Mesenchymal stem cell (in vitro differentiated cells and primary cell): ENCODE results near the gene UCN3.
"Not testable (repeated sequence)": the region's sequence is repeated elsewhere in the genome, so short reads cannot be mapped to it uniquely, and the experiment has no call there.

Experiments used
- DNase-seq: peaks from one replicate; pipeline ENCODE4 v3.0.0-alpha.2; 2013
- H2AFZ ChIP-seq: one replicate; pipeline ENCODE4 v1.6.1; 2013; ENCODE audit warnings: low read depth, mild to moderate bottlenecking, control low read depth, inconsistent platforms, low read length, moderate library complexity
- H2AK5ac ChIP-seq: 2 replicates; pipeline ENCODE4 v1.6.1; 2013; ENCODE audit warnings: low read length, moderate library complexity, mild to moderate bottlenecking, inconsistent platforms; ENCODE audit not compliant: severe bottlenecking
- H2BK120ac ChIP-seq: one replicate; pipeline ENCODE4 v1.6.1; 2013; ENCODE audit warnings: low read depth, mild to moderate bottlenecking, inconsistent platforms, low read length, moderate library complexity
- H2BK12ac ChIP-seq, 2 experiments: one replicate each; pipeline ENCODE4 v1.6.1; 2013; ENCODE audit warnings: inconsistent platforms in 2 of 2, low read length in 2 of 2, mild to moderate bottlenecking in 2 of 2, moderate library complexity in 2 of 2, control low read depth in 1 of 2
- H2BK15ac ChIP-seq: one replicate; pipeline ENCODE4 v1.6.1; 2013; ENCODE audit warnings: mild to moderate bottlenecking, low read depth, inconsistent platforms; ENCODE audit not compliant: poor library complexity, severe bottlenecking
- H2BK5ac ChIP-seq: 2 replicates; pipeline ENCODE4 v1.6.1; 2013; ENCODE audit warnings: low read depth, mild to moderate bottlenecking, low read length, control low read depth, inconsistent platforms; ENCODE audit not compliant: poor library complexity, severe bottlenecking
- H3K14ac ChIP-seq, 2 experiments: one replicate each; pipeline ENCODE4 v1.6.1; 2013; ENCODE audit warnings: inconsistent platforms in 2 of 2, low read length in 2 of 2, control low read depth in 1 of 2, mild to moderate bottlenecking in 1 of 2, moderate library complexity in 1 of 2
- H3K18ac ChIP-seq, 2 experiments: one replicate each; pipeline ENCODE4 v1.6.1; 2013; ENCODE audit warnings: inconsistent platforms in 2 of 2, low read length in 2 of 2, control low read depth in 1 of 2, low read depth in 1 of 2, mild to moderate bottlenecking in 1 of 2
- H3K23ac ChIP-seq, 2 experiments: one replicate each; pipeline ENCODE4 v1.6.1; 2013; ENCODE audit warnings: inconsistent platforms in 2 of 2, low read length in 2 of 2, mild to moderate bottlenecking in 2 of 2, moderate library complexity in 2 of 2, control low read depth in 1 of 2
- H3K27ac ChIP-seq: 2 replicates; pipeline ENCODE4 v1.5.1; 2013; ENCODE audit warnings: mild to moderate bottlenecking, moderate library complexity, low read length, control low read depth, inconsistent platforms; ENCODE audit not compliant: poor library complexity, severe bottlenecking
- H3K27me3 ChIP-seq, 2 experiments: 2 replicates each; pipeline versions ENCODE4 v1.6.1 to v1.7.0; 2013; ENCODE audit warnings: low read length in 2 of 2, mild to moderate bottlenecking in 2 of 2, moderate library complexity in 2 of 2, control low read depth in 1 of 2, inconsistent platforms in 1 of 2; ENCODE audit not compliant: control insufficient read depth in 1 of 2, insufficient read depth in 1 of 2
- H3K36me3 ChIP-seq, 2 experiments: 2 replicates each; pipeline versions ENCODE4 v1.6.1 to v1.7.0; 2013; ENCODE audit warnings: low read length in 2 of 2, control low read depth in 1 of 2, inconsistent platforms in 1 of 2, low read depth in 1 of 2, mild to moderate bottlenecking in 1 of 2; ENCODE audit not compliant: insufficient read depth in 2 of 2, control insufficient read depth in 1 of 2
- H3K4ac ChIP-seq, 2 experiments: one replicate each; pipeline ENCODE4 v1.6.1; 2013; ENCODE audit warnings: inconsistent platforms in 2 of 2, low read length in 2 of 2, mild to moderate bottlenecking in 2 of 2, moderate library complexity in 2 of 2, control low read depth in 1 of 2, low read depth in 1 of 2
- H3K4me1 ChIP-seq: 2 replicates; pipeline ENCODE4 v1.6.1; 2013; ENCODE audit warnings: low read depth, low read length, control low read depth; ENCODE audit not compliant: control insufficient read depth, insufficient read depth
- H3K4me2 ChIP-seq: 2 replicates; pipeline ENCODE4 v1.6.1; 2013; ENCODE audit warnings: low read length, mild to moderate bottlenecking, inconsistent platforms; ENCODE audit not compliant: poor library complexity, severe bottlenecking
- H3K4me3 ChIP-seq, 2 experiments: 2 replicates each; pipeline versions ENCODE4 v1.5.1 to v1.7.0; 2013; ENCODE audit warnings: low read length in 2 of 2, mild to moderate bottlenecking in 2 of 2, control low read depth in 1 of 2, low read depth in 1 of 2; ENCODE audit not compliant: insufficient read depth in 1 of 2
- H3K79me1 ChIP-seq: replicated peaks from 2 replicates; pipeline ENCODE4 v1.6.1; 2013; ENCODE audit warnings: mild to moderate bottlenecking, control low read depth, low read length, inconsistent platforms; ENCODE audit not compliant: poor library complexity, severe bottlenecking
- H3K9ac ChIP-seq: 2 replicates; pipeline ENCODE4 v1.7.0; 2013; ENCODE audit warnings: mild to moderate bottlenecking, low read length, moderate library complexity
- H3K9me3 ChIP-seq: 2 replicates; pipeline ENCODE4 v1.7.0; 2013; ENCODE audit warnings: mild to moderate bottlenecking, low read length; ENCODE audit not compliant: control insufficient read depth
- H4K8ac ChIP-seq: one replicate; pipeline ENCODE4 v1.6.1; 2013; ENCODE audit warnings: inconsistent platforms, mild to moderate bottlenecking, low read length, moderate library complexity
- H4K91ac ChIP-seq: one replicate; pipeline ENCODE4 v1.6.1; 2013; ENCODE audit warnings: mild to moderate bottlenecking, low read length, inconsistent platforms
- WGBS: methylation state at CpG from one replicate; pipeline ENCODE4 v1.1.7; 2013; ENCODE audit warnings: mixed read lengths; 5-methylcytosine and 5-hydroxymethylcytosine counted together

UCN3 gene

DNA sequence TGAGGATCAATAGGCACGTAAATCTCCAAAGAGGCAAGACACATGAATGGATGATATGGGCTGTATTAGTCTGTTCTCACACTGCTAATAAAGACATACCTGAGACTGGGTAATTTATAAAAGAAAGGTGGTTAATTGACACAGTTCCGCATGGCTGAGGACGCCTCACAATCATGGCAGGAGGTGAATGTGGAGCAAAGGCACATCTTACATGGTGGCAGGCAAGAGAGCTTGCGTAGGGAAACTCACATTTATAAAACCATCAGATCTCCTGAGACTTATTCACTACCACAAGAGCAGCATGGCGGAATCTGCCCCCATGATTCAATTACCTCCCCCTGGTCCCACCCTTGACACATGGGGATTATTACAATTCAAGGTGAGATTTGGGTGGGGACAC, 14.4 kb downstream of the UCN3 start:
- H3K9me3 ChIP-seq, H2AK5ac ChIP-seq, H3K9ac ChIP-seq, H4K8ac ChIP-seq, H3K23ac ChIP-seq, H3K79me1 ChIP-seq, H3K4me1 ChIP-seq, H2BK12ac ChIP-seq, H3K18ac ChIP-seq, H3K27me3 ChIP-seq, H3K36me3 ChIP-seq, H3K27ac ChIP-seq, H3K4me2 ChIP-seq, H2BK5ac ChIP-seq, H2BK15ac ChIP-seq, H4K91ac ChIP-seq, H3K14ac ChIP-seq, H3K4ac ChIP-seq, DNase-seq, H2AFZ ChIP-seq, H3K4me3 ChIP-seq, H2BK120ac ChIP-seq: not testable (repeated sequence)
- 100% methylated on average over 1 of the region's 5 CpGs for WGBS

DNA sequence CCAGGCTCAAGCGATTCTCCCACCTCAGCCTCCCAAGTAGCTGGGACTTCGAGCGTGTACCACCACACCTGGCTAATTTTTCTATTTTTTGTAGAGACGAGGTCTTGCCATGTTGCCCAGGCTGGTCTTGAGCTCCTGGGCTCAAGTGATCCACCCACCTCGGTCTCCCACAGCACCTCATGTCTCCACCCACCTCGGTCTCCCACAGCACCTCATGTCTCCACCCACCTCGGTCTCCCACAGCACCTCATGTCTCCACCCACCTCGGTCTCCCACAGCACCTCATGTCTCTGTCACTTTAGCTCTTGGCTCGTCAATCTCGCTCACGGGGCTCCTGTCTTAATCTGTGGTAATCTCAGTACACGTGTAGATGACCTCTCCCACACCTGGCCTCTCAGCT, 15.6 kb downstream of the UCN3 start:
- not testable (repeated sequence) for H2AK5ac ChIP-seq, H3K23ac ChIP-seq, H2BK5ac ChIP-seq, H3K27me3 ChIP-seq, H3K4me3 ChIP-seq, H4K91ac ChIP-seq, H2BK120ac ChIP-seq, H2BK15ac ChIP-seq, DNase-seq, H3K4me1 ChIP-seq, H3K9ac ChIP-seq, H3K4me2 ChIP-seq, H3K9me3 ChIP-seq, H3K4ac ChIP-seq, H3K18ac ChIP-seq, H2AFZ ChIP-seq, H4K8ac ChIP-seq, H3K27ac ChIP-seq, H3K79me1 ChIP-seq, H3K36me3 ChIP-seq, H2BK12ac ChIP-seq
- H3K14ac ChIP-seq: peak overlapping the region in 1 of 2 experiments; percentile 55
- 92% methylated on average over 12 of the region's 12 CpGs for WGBS

DNA sequence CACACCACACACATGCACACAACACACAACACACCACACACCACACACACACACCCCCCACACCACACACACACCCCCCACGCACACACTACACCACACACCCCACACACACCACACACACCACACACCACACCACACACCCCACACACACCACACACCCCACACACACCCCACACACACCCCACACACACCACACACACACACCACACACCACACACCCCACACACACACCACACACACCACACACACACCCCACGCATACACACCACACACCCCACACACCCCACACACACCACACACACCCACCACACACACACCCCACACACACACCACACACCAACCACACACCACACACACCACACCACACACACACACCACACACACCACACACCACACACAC, 16.4 kb downstream of the UCN3 start:
- H2AK5ac ChIP-seq: no peak overlapping the region

DNA sequence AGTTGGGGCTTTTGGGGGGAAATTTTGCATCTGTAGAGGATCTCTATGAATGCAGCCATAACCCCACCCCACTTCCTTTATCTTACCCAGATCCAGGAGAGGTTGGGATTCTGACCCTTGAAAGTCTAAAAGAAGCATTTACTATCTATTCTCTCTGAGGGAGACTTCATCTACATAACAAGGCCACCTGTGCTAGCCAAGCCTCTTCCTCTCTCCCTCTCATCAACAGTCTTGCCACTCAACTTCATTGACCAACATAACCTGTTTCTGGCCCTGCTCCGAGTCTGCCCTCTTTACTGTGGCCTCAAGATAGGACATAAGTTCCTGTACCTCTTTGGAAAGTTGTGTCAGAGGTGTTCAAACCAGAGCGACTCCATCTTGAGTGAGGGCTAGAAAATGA, 20.5 kb downstream of the UCN3 start:
- H2AK5ac ChIP-seq: no peak overlapping the region
- H3K9ac ChIP-seq: no peak overlapping the region
- H2AFZ ChIP-seq: no peak overlapping the region
- H3K27ac ChIP-seq: no peak overlapping the region
- no peak overlapping the region for H3K4me2 ChIP-seq
- no peaks in the 10 kb centered on the region for H3K36me3 ChIP-seq
- H3K4me3 ChIP-seq: no peak overlapping the region
- DNase-seq: no peak
- H4K8ac ChIP-seq: no peak overlapping the region
- H2BK120ac ChIP-seq: no peak overlapping the region
- H2BK5ac ChIP-seq: no peak overlapping the region
- H3K23ac ChIP-seq: no peak overlapping the region
- H2BK15ac ChIP-seq: no peak overlapping the region
- peaks cover 1% of the 10 kb centered on the region for H3K4me1 ChIP-seq
- 63% methylated on average over 2 of the region's 2 CpGs for WGBS
- no peak overlapping the region for H3K14ac ChIP-seq
- no peak overlapping the region for H3K4ac ChIP-seq
- no peaks in the 10 kb centered on the region for H3K79me1 ChIP-seq
- no peak overlapping the region for H3K18ac ChIP-seq
- no peak overlapping the region for H4K91ac ChIP-seq
- no peaks in the 10 kb centered on the region for H3K27me3 ChIP-seq
- peaks cover 18% of the 10 kb centered on the region for H3K9me3 ChIP-seq
- H2BK12ac ChIP-seq: no peak overlapping the region

More for the DNA sequence above, 16.4 kb downstream of the UCN3 start:
- no peak overlapping the region for H4K8ac ChIP-seq
- H2BK12ac ChIP-seq: no peak overlapping the region
- peaks cover 3 to 4% of the 10 kb centered on the region in 2 experiments for H3K27me3 ChIP-seq
- no peaks in the 10 kb centered on the region for H3K9me3 ChIP-seq
- H3K4me1 ChIP-seq: peaks cover 1% of the 10 kb centered on the region
- H3K4me3 ChIP-seq: no peak overlapping the region
- no peak overlapping the region for H3K27ac ChIP-seq
- no peak overlapping the region for H3K4ac ChIP-seq
- H3K9ac ChIP-seq: no peak overlapping the region
- no peaks in the 10 kb centered on the region for H3K36me3 ChIP-seq
- no peak overlapping the region for H3K23ac ChIP-seq
- 73% methylated on average over 1 of the region's 2 CpGs for WGBS
- H4K91ac ChIP-seq: no peak overlapping the region
- H2AFZ ChIP-seq: no peak overlapping the region
- no peaks in the 10 kb centered on the region for H3K79me1 ChIP-seq
- H2BK120ac ChIP-seq: no peak overlapping the region
- H2BK15ac ChIP-seq: no peak overlapping the region
- no peak overlapping the region for H3K4me2 ChIP-seq
- H2BK5ac ChIP-seq: no peak overlapping the region
- peak overlapping the region in 1 of 2 experiments; percentile 50 for H3K18ac ChIP-seq
- H3K14ac ChIP-seq: peak overlapping the region in 1 of 2 experiments; percentile 58
- no peak for DNase-seq
